DMS 273 (cell line): Measurements from ENCODE around the gene NIPAL1.
A peak's percentile ranks its signal among the peaks of the same experiment; 100 is the strongest.

ENCODE experiments used
- DNase-seq: peaks from one replicate; lab custom pipeline; 2025; ENCODE audit not compliant: unreplicated experiment; lab: John Stamatoyannopoulos, UW

Gene NIPAL1

DNA sequence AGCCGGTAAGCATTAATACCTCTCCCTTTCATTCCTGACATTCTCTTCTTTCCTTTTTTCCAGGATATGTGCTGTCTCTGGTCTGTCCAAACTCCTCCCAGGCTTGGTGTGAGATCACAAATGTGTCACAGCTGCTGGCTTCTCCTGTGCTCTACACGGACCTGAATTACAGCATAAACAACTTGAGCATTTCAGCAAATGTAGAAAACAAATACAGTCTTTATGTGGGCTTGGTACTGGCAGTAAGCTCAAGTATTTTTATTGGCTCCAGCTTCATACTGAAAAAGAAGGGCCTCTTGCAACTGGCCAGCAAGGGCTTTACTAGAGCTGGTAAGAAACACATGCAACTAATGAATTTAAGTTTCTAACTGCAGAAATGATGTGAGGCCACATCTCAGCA is 8.4 kb downstream of the NIPAL1 start:
- DNase-seq = no peak

DNA sequence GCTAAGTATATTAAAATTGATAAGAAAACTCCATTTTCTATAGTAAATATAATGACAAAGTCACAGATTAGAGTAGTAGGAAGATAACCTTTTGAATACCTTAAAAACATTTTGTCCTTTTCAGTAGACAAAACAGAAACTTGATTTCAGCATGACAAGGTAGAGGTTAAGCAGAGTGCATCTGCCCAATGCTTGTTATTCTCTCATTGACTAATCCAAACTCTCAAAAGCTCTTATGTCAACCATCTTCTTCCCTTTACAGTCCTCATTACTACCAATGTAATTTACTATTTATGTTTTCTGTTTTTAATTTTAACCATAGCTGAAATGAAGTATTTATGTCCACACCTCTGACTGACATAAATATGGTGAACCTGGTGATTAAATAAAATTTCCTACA is 11.1 kb downstream of the NIPAL1 start:
- no peak for DNase-seq

DNA sequence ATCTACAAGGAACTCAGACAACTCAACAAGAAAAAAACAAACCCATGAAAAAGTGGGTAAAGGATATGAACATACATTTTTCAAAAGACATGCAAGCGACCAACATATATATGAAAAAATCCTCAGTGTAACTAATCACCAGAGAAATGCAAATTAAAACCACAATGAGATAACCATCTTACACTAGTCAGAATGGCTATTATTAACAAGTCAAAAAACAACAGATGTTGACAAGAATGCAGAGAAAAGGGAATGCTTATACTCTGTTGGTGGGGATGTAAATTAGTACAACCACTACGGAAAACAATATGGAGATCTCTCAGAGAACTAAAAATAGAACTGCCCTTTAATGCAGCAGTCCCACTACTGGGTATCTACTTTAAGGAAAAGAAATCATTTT is 12.1 kb downstream of the NIPAL1 start:
- DNase-seq = no peak

DNA sequence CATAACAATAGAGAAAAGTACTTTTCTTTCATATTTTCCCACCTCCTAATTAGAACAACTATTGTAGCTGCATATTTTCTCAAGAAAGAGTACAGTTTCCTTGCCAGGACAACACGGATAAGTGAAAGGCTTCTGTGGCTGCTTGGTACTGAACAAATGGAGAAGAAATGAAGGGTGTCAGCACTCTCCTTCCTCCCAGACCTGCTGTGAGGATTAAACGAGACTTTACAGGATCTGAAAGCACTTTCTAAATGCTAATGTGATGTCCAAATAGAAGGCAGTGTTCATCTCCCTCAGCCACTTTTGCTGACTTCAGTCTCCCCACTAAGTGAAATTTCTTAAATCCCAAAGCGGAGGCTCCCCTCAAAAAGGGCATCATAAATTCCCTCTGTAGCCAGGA is 13.9 kb downstream of the NIPAL1 start:
- DNase-seq = no peak

DNA sequence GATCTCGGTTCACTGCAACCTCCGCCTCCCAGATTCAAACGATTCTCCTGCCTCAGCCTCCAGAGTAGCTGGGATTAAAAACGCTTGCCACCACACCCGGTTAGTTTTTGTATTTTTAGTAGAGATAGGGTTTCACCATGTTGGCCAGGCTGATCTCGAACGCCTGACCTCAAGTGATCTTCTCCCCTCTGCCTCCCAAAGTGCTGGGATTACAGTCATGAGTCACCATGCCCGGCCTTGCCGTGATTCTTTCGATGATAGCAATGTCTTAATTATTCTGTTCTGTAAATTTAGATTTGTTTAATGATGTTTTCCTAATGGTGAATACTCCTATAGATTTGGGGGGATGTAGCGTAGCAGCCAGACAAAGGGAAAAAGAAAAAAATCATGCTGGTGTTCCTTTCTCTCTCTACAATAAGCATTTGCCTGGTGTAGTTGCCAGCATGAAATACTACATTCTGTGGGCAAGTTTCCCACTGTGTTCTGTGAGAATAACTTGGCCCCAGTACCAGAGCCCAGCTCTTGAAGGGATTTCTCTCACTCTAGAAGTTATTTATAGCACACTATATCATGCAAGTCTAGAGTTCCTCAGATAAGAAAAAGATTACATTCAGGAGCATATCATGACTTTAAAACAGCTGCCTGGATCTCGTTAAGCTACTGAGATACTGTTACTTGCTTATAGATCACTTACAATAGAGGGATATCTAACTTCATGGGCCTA is 15.4 kb downstream of the NIPAL1 start:
- peak; percentile 10 for DNase-seq

DNA sequence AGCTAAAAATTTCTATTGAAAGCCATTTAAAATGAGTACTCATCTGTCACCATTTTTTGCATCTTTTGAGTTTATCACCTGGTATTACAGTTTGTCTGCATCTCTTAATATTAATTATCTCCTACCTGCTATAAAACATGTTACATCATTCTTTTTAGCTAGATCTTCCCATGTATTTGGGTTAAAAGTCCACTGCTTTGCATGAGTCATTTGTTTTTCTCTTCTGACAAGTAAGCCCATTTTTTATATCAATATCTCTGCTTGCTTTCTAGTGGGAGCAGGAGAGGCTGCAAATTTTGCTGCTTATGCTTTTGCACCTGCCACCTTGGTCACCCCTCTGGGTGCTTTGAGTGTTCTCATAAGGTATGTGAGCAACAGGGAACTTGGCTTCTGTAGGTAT is 16.1 kb downstream of the NIPAL1 start:
- DNase-seq = no peak

DNA sequence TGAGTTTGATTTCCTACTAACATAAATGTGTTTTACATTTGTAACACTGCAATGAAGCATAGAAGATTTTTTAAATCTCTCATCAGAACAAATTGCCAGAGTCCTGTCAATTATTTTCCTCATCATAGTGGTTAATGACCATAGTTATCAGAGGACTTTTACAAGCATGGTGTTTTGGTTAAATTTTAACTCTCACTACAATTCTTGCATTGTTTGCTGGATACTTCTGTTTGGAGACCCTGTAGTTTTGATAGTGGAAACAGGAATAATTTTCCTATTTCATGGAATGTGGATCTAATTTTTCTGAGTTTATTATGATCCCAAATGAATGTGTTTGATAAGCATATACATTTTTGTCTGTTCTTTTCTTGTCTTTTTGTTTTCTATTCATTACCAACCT is 16.8 kb downstream of the NIPAL1 start:
- DNase-seq = no peak

DNA sequence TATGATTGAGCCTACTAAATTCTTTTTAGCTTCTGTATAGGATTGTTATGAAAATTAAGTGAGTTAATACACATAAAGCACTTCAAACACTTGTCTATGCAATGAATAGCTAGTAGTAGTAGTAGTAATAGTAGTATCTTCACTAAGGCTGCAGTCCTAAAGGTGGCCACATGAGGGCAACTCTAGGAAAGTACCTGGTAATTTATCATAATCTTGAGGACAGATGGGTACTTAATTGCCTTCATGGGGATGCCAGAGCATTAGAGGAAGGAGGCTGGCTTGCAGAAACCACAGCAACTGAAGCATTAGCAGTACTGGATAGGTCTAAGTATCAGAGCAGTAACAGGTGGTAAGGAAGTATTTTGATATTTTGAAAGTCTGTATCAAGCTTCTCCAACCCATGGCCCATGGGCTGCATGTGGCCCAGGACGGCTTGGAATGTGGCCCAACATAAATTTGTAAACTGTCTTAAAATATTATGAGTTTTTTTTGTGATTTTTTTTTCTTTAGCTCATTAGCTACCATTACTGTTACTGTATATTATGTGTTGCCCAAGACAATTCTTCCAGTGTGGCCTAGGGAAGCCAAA is 17.3 kb downstream of the NIPAL1 start:
- peak; percentile 85 for DNase-seq

DNA sequence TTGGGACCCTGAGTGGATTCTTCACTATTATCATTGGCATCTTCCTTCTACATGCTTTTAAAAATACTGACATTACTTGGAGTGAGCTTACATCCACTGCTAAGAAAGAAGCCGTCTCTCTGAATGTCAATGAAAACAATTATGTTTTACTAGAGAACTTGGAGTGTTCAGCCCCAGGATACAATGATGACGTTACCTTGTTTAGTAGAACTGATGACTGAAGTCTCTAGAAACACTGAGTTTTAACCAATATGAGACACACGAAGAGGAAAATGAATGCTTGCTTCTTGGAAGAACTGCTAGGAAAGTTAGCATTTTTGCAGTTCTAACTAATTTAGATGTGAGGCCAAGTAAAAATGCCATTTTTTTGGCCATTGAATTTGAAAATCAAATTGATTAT is 19.4 kb downstream of the NIPAL1 start:
- DNase-seq = no peak

DNA sequence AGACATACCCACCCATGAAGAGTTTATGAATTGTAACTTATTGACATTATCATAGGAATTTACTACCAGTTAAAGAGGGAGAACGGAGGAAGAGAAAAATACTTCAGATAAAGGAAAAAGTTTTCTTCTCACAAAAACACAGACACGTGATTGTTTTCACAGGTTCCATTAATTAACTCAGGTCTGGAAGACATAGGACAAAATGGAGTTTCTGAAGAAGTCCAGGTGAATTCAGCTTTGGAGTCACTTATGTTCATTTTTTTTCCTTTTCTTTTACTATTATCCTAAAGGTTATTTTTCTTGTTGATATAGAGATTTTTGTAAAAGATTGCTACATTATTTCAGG is 20.5 kb downstream of the NIPAL1 start:
- DNase-seq = no peak

DNA sequence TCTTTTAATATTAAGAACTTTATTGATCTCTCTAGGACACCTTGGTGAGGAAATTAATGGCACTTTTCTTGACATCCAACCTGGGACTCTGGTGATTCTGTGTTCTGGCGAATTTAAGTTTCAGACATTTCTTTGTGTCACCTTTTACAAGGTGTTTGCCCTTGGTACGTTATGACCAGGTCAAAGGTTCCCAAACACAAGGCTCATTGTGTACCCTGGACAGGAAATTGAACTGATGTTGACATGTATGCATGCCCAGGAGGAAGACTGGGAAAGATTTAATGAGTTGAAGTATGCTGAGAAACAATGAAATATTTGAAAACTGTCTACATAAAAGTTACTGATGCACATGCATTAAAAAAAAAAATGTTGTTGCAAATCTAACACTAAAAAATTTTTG is 22.1 kb downstream of the NIPAL1 start:
- DNase-seq = no peak

DNA sequence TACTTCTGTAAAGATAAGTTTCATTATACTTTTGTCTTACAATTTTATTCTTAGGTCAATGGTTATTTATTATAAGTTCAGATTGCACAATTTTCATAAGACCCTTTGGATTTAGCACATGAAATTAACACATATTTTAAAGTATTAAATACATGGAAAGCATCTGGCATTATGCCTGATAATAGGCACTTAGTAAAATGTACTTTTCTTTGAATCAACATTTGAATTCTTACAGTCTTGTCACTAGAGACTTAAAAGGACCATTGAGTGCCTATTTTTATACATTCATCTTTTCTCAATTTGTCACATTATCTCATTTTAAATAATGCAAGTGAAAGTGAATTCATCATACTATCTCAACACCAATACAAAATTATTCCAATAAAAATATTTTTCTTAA is 23.0 kb downstream of the NIPAL1 start:
- DNase-seq = no peak

DNA sequence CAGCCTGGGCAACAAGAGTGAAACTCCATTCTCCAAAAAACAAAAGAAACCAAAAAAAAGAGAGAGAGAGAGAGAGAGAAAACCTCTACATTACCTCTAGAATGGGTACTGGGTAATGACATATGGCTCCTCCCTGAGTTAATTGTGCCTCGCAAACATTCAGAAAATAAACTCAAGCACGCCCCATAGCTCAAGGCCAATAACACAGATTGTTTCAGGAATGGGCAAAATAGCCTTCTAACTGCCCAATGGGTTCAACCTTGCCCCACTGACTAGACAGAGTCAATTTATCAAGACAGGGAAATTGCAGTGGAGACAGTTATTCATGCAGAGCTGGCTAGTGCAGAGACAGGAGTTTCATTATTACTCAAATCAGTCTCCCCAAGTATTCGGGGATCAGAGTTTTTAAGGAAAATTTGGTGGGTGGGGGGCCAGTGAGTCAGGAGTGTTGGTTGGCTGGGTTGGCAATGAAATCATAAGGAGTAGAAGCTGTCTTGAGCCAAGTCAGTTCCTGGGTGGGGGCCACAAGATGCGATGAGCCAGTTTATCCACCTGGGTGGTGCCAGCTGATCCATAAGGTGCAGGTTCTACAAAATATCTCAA is 25.1 kb downstream of the NIPAL1 start:
- no peak for DNase-seq

DNA sequence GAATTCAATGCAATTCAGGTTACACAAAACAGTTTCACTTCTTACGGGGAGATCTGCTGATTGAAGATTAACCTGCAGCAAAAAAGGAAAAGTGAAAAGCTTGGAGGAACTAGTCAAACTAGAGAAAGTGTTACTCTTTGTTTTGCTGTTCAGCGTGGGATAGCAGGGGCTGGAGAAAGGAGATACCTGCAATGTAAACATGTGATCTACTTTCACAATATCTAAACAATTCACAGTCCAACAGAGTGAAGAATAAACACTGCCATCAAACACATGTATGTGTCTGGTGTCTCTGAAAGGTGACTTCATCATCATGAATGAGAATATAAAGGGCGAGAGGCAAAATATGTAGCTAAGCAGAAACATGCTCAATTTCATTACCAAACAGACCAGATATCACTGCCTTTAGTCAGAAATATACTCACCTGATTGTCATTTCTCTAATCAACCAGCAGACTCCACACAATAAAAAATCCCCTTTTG is 26.4 kb downstream of the NIPAL1 start:
- DNase-seq = no peak

DNA sequence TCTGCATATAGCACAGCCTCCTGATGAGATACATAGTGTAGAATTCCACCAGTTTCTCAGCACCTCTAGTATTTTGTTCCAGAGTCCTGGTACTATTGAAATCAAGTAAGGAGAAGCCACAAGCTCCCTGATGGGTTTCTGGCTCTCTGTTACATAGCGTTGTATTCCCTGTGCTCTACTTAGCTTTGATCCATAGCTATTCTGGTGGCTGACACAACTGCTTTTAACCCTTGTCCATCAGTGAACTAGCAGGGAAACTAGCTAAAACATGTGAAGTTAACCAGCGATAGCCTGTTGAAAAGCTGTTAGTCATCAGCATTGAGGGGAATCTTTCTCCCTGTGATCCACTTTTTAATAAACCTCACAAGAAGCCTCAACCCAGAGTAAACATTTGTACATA is 26.9 kb downstream of the NIPAL1 start:
- DNase-seq = no peak

DNA sequence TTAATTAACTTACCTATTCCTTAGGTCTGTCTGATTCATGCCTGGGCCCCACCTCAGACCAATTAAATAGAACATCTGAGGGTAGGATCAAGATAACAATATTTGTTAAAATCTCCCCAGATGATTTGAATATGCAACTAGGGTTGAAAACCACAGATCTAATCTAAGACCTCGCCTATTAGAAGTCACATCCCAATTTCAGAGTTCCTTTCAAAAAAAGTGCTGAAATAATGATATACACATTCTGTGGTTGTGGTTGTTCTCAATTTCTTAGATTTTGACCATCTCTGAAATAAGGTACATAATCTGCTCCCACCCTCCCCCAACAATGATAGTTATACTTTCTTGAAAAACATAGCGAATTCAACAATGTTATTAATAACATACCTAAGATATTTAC is 27.7 kb downstream of the NIPAL1 start:
- no peak for DNase-seq

DNA sequence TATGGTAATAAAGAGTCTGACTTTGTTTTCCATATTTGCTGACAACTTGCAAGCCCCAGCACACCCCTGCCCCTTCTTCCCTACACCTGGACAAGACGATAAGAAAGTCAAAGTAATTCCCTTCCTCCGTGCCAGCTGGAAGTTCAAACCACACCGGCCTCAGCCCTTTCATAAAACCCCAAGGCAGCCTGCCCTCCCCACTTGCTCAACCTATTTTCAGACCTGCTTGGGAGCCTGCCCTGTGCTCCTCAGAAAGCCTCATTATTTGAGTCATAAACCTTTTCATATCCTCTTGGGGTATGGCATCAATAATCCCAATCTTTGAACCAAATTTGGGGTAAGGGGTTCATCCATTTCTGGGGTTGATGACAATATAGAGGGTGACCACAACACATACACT is 29.5 kb downstream of the NIPAL1 start:
- DNase-seq = no peak

DNA sequence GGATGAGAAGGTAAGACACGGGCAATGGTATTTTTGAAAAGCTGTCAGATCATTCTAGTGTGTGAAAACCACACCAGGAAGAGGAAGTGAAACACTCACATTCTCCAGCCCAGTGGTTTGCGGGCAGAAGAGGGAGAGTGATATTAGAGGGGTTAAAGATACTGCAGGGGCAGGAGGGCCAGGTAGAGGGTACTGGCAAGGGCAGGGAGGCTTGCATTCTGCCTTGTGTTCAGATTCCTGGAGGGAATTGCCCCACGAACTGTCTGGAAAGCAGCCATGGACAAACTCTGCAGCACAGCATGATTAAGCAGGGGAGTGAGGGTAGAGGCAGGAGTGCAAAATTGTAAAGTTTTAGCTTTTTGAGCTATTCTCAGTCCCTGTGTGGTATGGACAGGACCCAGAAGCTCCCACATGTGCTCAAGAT is 30.9 kb downstream of the NIPAL1 start:
- DNase-seq = no peak

DNA sequence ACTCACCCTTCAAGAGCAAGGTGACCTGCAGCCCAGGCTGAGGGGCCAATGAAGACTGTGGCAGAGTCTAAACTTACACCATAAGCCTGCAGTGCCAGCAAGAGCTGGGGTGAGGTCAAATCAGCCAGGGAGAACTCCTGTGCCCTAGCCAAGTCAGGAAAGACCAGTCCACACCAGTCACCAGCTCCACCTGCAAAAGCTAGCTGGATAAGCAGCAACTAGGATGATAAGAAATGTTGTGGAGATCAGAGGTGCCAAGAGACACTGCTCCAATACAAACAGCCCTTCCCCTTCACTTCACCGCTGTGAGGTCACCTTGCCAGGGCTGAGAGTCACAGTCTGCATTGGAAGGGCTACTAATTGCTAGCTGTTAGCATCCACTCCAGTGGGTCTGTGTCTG is 31.3 kb downstream of the NIPAL1 start:
- DNase-seq = no peak

DNA sequence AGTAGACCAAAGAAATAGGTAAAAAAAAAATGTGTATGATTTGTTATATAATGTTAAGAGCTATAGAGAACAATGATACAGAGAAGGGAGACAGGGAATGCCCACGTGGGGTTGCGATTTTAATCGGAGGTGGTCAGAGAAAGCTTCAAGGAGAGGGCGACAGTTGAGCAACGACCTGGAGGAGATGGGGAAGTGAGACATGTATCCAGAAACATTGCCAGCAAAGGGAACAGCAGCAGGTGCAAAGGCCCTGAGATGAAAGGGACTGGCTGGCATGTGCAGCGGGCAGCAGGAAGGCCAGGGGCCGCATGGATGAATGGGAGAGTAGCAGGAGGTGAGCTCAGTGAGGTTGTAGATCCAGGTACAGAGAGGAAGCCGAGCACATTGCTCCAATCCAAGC is 32.9 kb downstream of the NIPAL1 start:
- no peak for DNase-seq

DNA sequence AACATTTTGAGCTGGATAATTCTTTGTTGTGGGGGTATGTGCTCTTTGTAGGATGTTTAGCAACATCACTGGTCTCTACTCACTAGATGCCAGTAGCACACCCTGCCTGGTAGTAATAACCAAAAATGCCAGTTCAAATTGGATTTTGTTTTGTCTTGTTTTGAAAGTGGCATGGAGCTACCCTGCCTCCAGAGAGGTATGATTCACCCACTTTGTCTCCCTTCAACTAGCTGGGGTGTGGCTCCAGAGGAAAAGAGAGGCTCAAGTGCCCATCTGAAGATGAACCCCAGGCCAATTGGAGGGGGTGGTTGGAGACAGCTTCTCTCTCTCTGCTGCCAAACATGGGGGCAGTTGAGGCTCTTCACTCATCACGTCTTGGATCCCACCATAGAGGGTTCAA is 34.5 kb downstream of the NIPAL1 start:
- no peak for DNase-seq

DNA sequence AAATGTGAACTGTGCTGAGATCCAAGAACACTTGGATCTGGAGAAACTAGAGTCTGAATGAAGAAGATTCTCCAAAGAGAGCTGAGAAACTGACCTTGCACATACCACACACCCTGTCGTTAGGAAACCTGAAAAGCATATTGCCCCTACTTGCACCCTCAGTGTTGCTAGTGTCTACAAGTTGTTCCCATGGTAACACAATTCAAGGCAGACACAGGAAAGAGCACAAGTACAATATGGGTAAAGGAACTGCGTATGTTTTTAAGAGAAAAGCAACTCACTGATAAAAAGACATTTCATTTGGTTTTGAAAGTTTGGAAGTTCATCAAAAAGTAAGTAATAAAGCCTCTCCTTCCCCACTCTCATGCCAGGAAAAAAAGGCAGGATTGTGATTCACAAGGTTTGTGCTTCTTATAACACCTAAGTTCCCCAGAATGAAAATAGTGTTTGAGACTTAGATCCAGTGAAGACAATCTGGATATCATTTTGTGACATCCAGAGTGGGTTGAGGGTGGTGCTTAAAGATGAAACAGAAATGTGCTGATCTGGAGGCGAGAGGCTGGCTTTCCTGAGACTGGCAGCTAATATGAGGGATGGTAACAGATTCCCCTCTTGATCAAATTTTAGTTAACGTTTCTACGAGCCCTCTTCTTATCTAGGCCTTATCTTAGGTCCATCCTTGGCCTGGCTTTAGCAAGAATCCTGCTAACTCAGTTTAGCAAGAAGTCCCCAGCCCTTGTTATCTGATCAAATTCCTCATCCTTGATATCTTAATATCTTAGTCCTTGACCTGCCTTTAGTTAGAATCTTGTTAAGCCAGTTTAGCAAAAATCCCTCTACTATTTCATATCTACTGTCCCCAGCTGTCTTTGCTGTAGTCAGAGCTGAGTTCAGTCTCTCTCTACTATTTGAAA is 42.3 kb downstream of the NIPAL1 start:
- DNase-seq = no peak
